B cell (primary cell): ENCODE data around the gene MYCN. TPM values are rescaled to one million over a fixed set of nuclear protein-coding genes. Genes with fewer than 3 reads are reported as not detected.

Source experiments
- ATAC-seq: fragments of 200-7000 bp; cut with Tn5 transposase; one replicate; pipeline ENCODE4 v1.10.0; 2021; ENCODE audit warnings: low read depth, mild to moderate bottlenecking, moderate number of reproducible peaks, moderate library complexity
- CTCF ChIA-PET: fragments of 350-600 bp; sonication (Branson Sonifier 250); formaldehyde crosslinking; loops from one replicate; lab custom pipeline; 2021; ENCODE audit warnings: antibody characterized with exemption, inconsistent platforms; lab: Charles Lee
- POLR2A ChIA-PET: fragments of 350-600 bp; sonication (Branson Sonifier 250); formaldehyde crosslinking; loops from one replicate; lab custom pipeline; 2021; ENCODE audit warnings: antibody characterized with exemption; lab: Charles Lee
- DNase-seq: peaks from one replicate; pipeline ENCODE4 v3.0.0; 2013
- H2AFZ ChIP-seq: 2 replicates; pipeline ENCODE4 v1.6.1; 2012; ENCODE audit warnings: mild to moderate bottlenecking, low read depth, low read length; ENCODE audit not compliant: insufficient read depth, poor library complexity, severe bottlenecking
- H3K27ac ChIP-seq, 2 donors: 1 replicate in 1 of 2; 2 replicates in 1 of 2; pipeline ENCODE4 v1.5.1; 2012 to 2013; ENCODE audit warnings: low read length in 2 of 2, mild to moderate bottlenecking in 2 of 2, moderate library complexity in 1 of 2
- H3K27me3 ChIP-seq, 4 experiments: fragments of 200-600 bp in 1 of 4; sonication (generic) in 1 of 4; replicated peaks in 1 of 4; 1 replicate in 2 of 4; 2 replicates in 2 of 4; pipeline versions ENCODE4 v1.6.1 to v1.7.0; 2013 to 2016; ENCODE audit warnings: low read length in 3 of 4, mild to moderate bottlenecking in 2 of 4, mixed read lengths in 1 of 4, moderate library complexity in 1 of 4; ENCODE audit not compliant: insufficient read depth in 4 of 4, control insufficient read depth in 3 of 4; ENCODE audit errors: control extremely low read depth in 1 of 4
- H3K36me3 ChIP-seq, 2 experiments: replicated peaks in 1 of 2; 1 replicate in 1 of 2; 2 replicates in 1 of 2; pipeline versions ENCODE4 v1.6.1 to v1.7.1; 2013; ENCODE audit warnings: low read length in 1 of 2; ENCODE audit not compliant: insufficient read depth in 2 of 2, control insufficient read depth in 1 of 2; ENCODE audit errors: control extremely low read depth in 1 of 2, extremely low read depth in 1 of 2
- H3K4me1 ChIP-seq, 2 donors: fragments of 200-600 bp in 1 of 2; sonication (generic) in 1 of 2; 1 replicate in 1 of 2; 2 replicates in 1 of 2; pipeline versions ENCODE4 v1.5.1 to v1.6.1; 2013 to 2017; ENCODE audit warnings: low read length in 2 of 2; ENCODE audit not compliant: control insufficient read depth in 2 of 2, insufficient read depth in 2 of 2
- H3K4me2 ChIP-seq: replicated peaks from 2 replicates; pipeline ENCODE3; 2012; ENCODE audit warnings: mild to moderate bottlenecking, low read depth, low read length; ENCODE audit not compliant: poor library complexity, severe bottlenecking
- H3K4me3 ChIP-seq, 5 experiments: fragments of 200-600 bp in 1 of 5; sonication (generic) in 1 of 5; 1 replicate in 3 of 5; 2 replicates in 2 of 5; pipeline versions ENCODE4 v1.5.1 to v1.7.0; 2011 to 2016; ENCODE audit warnings: low read length in 4 of 5, mild to moderate bottlenecking in 4 of 5, low read depth in 2 of 5, control low read depth in 1 of 5, moderate library complexity in 1 of 5; ENCODE audit not compliant: insufficient read depth in 1 of 5; ENCODE audit errors: control extremely low read depth in 1 of 5, extremely low read depth in 1 of 5
- H3K79me2 ChIP-seq: fragments of 200-600 bp; sonication (generic); one replicate; pipeline ENCODE4 v1.6.0; 2016; ENCODE audit warnings: low read length; ENCODE audit not compliant: control insufficient read depth, insufficient read depth
- H3K9ac ChIP-seq: fragments of 200-600 bp; sonication (generic); 2 replicates; pipeline ENCODE4 v1.6.1; 2017; ENCODE audit warnings: mild to moderate bottlenecking, low read length, moderate library complexity
- H3K9me3 ChIP-seq, 3 donors: one replicate each; pipeline versions ENCODE4 v1.6.1 to v1.7.1; 2013; ENCODE audit warnings: low read length in 2 of 3; ENCODE audit not compliant: control insufficient read depth in 2 of 3, insufficient read depth in 1 of 3; ENCODE audit errors: control extremely low read depth in 1 of 3
- H4K20me1 ChIP-seq: 2 replicates; pipeline ENCODE4 v1.6.0; 2012; ENCODE audit warnings: mild to moderate bottlenecking, low read length; ENCODE audit not compliant: insufficient read depth, control insufficient read depth, poor library complexity, severe bottlenecking
- H3K27ac Mint-ChIP-seq: one replicate; pipeline ENCODE4 v1.8.0; 2021; ENCODE audit warnings: mixed read lengths
- H3K27me3 Mint-ChIP-seq: one replicate; pipeline ENCODE4 v1.8.0; 2021; ENCODE audit warnings: mixed read lengths
- H3K4me1 Mint-ChIP-seq: one replicate; pipeline ENCODE4 v1.8.0; 2021; ENCODE audit warnings: mixed read lengths
- H3K4me3 Mint-ChIP-seq: one replicate; pipeline ENCODE4 v1.8.0; 2021; ENCODE audit warnings: mixed read lengths
- H3K9me3 Mint-ChIP-seq: one replicate; pipeline ENCODE4 v1.8.0; 2022; ENCODE audit warnings: mixed read lengths; ENCODE audit not compliant: insufficient read depth
- CTCF ChIP-seq: fragments of 200-600 bp; IDR thresholded peaks from one replicate; pipeline ENCODE4 v1.8.0; 2022; ENCODE audit warnings: antibody characterized with exemption, mild to moderate bottlenecking
- EZH2 ChIP-seq: IDR thresholded peaks from 2 replicates; pipeline ENCODE4 v1.6.1; 2012; ENCODE audit warnings: borderline replicate concordance, low read depth, mild to moderate bottlenecking, moderate library complexity, low read length; ENCODE audit not compliant: insufficient read depth, poor library complexity, severe bottlenecking
- WGBS: methylation state at CpG from one replicate; pipeline ENCODE4 v1.1.5; 2013; ENCODE audit warnings: missing lambda C conversion rate; ENCODE audit not compliant: insufficient coverage; 5-methylcytosine and 5-hydroxymethylcytosine counted together
- intact Hi-C: fragments of 100-400 bp; cut with micrococcal nuclease; formaldehyde crosslinking; loops from one replicate; pipeline ENCODE4 v1.10.0; 2022
- polyA plus RNA-seq: library from polyadenylated mRNA; depleted of rRNA; stranded (reverse); fragments of >200 nt; gene quantifications from 2 replicates; pipeline ENCODE4 v1.2.3, GENCODE V29; 2012
- total RNA-seq, 2 donors: library from RNA; stranded (reverse); fragments of 120-200 nt in 1 of 2; gene quantifications; 1 replicate in 1 of 2; 2 replicates in 1 of 2; pipeline versions ENCODE4 v1.2.3 to v1.2.4, GENCODE V29; 2013 to 2022

MYCN gene
- total and polyA plus RNA-seq, 2 donors (not counting 1 experiment from before 2014, with no cell fraction given): not detected

- Histone ChIP-seq H3K27ac (no peak overlapping the region), H3K4me3 (no peak overlapping the region), H3K4me1 (peaks cover under 1% of the 10 kb centered on the region in 2 donors), H3K9me3 (peaks cover 0 to 3% (median 0%) of the 10 kb centered on the region in 3 donors), H3K79me2 (no peaks in the 10 kb centered on the region), H4K20me1 (no peaks in the 10 kb centered on the region), H3K9ac (no peak overlapping the region), H2AFZ (no peak overlapping the region), H3K4me2 (no peak overlapping the region), H3K27me3 (peaks cover 0 to 15% (median 10%) of the 10 kb centered on the region in 4 experiments), H3K36me3 (no peaks in the 10 kb centered on the region)
- POLR2A ChIA-PET: no interaction called here
- intact Hi-C loops: no loop called here
- Mint-ChIP-seq H3K27me3 (peaks cover 47% of the 10 kb centered on the region), H3K4me1 (peaks cover 7% of the 10 kb centered on the region), H3K9me3 (no peaks in the 10 kb centered on the region), H3K27ac (no peak overlapping the region), H3K4me3 (no peak overlapping the region)
- TF ChIP-seq EZH2 (no peak), CTCF (no peak)
- 92% methylated on average over 2 of the region's 4 CpGs for WGBS
- DNase-seq (no peak), ATAC-seq (no peak)
- CTCF ChIA-PET: interaction anchor here (0.7 kb wide), 1 partner anchor 11 kb away, joined by 3 read pairs; no protein-coding TSS in a partner anchor
These were observed 5.9 kb upstream of the MYCN start for GRCh38 chr2:15934291-15934945.

- H3K36me3 ChIP-seq: no peaks in the 10 kb centered on the region
- Mint-ChIP-seq H3K4me1 (peaks cover 10% of the 10 kb centered on the region), H3K27ac (no peak overlapping the region), H3K27me3 (peaks cover 48% of the 10 kb centered on the region), H3K4me3 (no peak overlapping the region), H3K9me3 (no peaks in the 10 kb centered on the region)
- H3K4me1 ChIP-seq: peaks cover 8% of the 10 kb centered on the region in 2 donors
- WGBS: no CpG with 5 or more reads among the region's 6 CpGs
- no peak overlapping the region for H3K4me3 ChIP-seq
- intact Hi-C loops: no loop called here
- no peak overlapping the region for H3K9ac ChIP-seq
- CTCF ChIA-PET: interaction anchor here (0.6 kb wide), 1 partner anchor 741 kb away, joined by 3 read pairs; no protein-coding TSS in a partner anchor
- ATAC-seq (no peak), DNase-seq (no peak)
- no peaks in the 10 kb centered on the region for H4K20me1 ChIP-seq
- H3K79me2 ChIP-seq: no peaks in the 10 kb centered on the region
- no peak overlapping the region for H3K27ac ChIP-seq
- no peak overlapping the region for H2AFZ ChIP-seq
- POLR2A ChIA-PET: no interaction called here
- TF ChIP-seq EZH2 (no peak), CTCF (no peak)
- H3K27me3 ChIP-seq: peaks cover 0 to 18% (median 13%) of the 10 kb centered on the region in 4 experiments
- H3K9me3 ChIP-seq: peaks cover 0 to 3% (median 0%) of the 10 kb centered on the region in 3 donors
- no peak overlapping the region for H3K4me2 ChIP-seq
These were observed 5.2 kb upstream of the MYCN start for GRCh38 chr2:15935189-15935588.
